RWPE1 (cell line): Measurements from ENCODE around the gene ITGA2B.
A peak's percentile ranks its signal among the peaks of the same experiment; 100 is the strongest.

Experiments
- CTCF ChIA-PET: fragments of 350-600 bp; sonication (Branson Sonifier 250); formaldehyde crosslinking; extraction: SDS; loops from one replicate; lab custom pipeline; 2021; lab: Yijun Ruan, JAX
- POLR2A ChIA-PET: fragments of 400-600 bp; formaldehyde crosslinking; extraction: SDS; loops from one replicate; lab custom pipeline; 2020; ENCODE audit warnings: antibody characterized with exemption; ENCODE audit not compliant: low non-redundant PET; lab: Yijun Ruan, JAX
- DNase-seq: peaks from one replicate; pipeline ENCODE4 v3.0.0; 2012; ENCODE audit warnings: low spot score
- H3K27ac ChIP-seq: fragments of 450-650 bp; 2 replicates; pipeline ENCODE4 v1.5.1; 2017
- TF ChIP-seq, protein P1 (sequence below): fragments of 450-650 bp; conservative IDR thresholded peaks from 2 replicates; pipeline ENCODE4 v1.5.1; 2017; ENCODE audit warnings: low read depth, mild to moderate bottlenecking

The ITGA2B gene

GRCh38 chr17:44322236-44322895, 67.1 kb downstream of the ITGA2B start:
- CTCF ChIA-PET: no interaction called here
- POLR2A ChIA-PET: no interaction called here
- DNase-seq: no peak
- H3K27ac ChIP-seq: peak overlapping the region; percentile 99
- TF ChIP-seq, protein P1, sequence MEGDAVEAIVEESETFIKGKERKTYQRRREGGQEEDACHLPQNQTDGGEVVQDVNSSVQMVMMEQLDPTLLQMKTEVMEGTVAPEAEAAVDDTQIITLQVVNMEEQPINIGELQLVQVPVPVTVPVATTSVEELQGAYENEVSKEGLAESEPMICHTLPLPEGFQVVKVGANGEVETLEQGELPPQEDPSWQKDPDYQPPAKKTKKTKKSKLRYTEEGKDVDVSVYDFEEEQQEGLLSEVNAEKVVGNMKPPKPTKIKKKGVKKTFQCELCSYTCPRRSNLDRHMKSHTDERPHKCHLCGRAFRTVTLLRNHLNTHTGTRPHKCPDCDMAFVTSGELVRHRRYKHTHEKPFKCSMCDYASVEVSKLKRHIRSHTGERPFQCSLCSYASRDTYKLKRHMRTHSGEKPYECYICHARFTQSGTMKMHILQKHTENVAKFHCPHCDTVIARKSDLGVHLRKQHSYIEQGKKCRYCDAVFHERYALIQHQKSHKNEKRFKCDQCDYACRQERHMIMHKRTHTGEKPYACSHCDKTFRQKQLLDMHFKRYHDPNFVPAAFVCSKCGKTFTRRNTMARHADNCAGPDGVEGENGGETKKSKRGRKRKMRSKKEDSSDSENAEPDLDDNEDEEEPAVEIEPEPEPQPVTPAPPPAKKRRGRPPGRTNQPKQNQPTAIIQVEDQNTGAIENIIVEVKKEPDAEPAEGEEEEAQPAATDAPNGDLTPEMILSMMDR: no peak
